Embryonic facial prominence (tissue), 1 donor: Measurements from ENCODE around the gene ITGAV.

Experiments
- DNase-seq: peaks from one replicate; pipeline ENCODE4 v3.0.0-alpha.2; 2016; ENCODE audit errors: extremely low spot score

ITGAV gene

DNA sequence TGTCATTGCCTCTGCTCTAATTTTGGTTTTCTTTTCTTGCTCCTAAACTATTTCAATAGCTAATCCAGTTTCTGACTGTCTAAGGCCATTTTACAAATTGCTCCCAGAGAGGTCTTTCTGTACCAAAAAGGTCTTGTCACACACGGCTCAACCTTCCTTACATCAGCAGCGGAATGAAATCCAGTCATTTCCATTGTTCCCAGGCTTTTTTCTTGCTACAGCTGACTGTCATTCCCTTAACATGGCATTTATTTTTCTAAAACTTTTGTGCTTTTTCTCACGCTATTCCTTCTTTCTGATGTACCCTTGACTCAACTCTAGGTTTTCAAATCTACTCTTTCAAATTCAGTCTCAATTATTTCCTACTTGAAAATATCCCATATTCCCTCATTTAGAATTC lies 128.3 kb downstream of the ITGAV start:
- no peak for DNase-seq

- no peak for DNase-seq
Measured at GRCh38 chr2:186718903-186719302, 129.0 kb downstream of the ITGAV start.

GRCh38 chr2:186721956-186722355 lies 132.1 kb downstream of the ITGAV start:
- DNase-seq = no peak

GRCh38 chr2:186724736-186725135 lies 134.9 kb downstream of the ITGAV start:
- no peak for DNase-seq

- no peak for DNase-seq
Measured at GRCh38 chr2:186725783-186726182, 135.9 kb downstream of the ITGAV start.

- DNase-seq = no peak
Measured at GRCh38 chr2:186726938-186727337, 137.1 kb downstream of the ITGAV start.

GRCh38 chr2:186728631-186729030 lies 138.8 kb downstream of the ITGAV start:
- no peak for DNase-seq
